ENCODE measurements around the gene ARRB1.

- TF ChIP-seq POLR2AphosphoS5 (IDR thresholded peaks at IDR 0.05; ENCODE audit: low read depth, low read length) (no peak), TAF1 (IDR thresholded peaks at IDR 0.05; ENCODE audit: borderline replicate concordance, insufficient read depth, low read length) (no peak), REST (IDR thresholded peaks at IDR 0.05; ENCODE audit: insufficient read depth in 1 of 2, low read depth in 2 of 2, low read length in 2 of 2) (no peak)
Measured at GRCh38 chr11:75230621-75231020, 120.8 kb downstream of the ARRB1 start.
